HCT116 (cell line): ENCODE results near the gene PGLYRP3. TPM values are rescaled to one million over a fixed set of nuclear protein-coding genes. Genes with fewer than 3 reads are reported as not detected.

ENCODE experiments used
- ATAC-seq: fragments of 200-7000 bp; cut with Tn5 transposase; 2 replicates; pipeline ENCODE4 v1.9.1; 2020; ENCODE audit warnings: mild to moderate bottlenecking, moderate library complexity
- BruUV-seq: library from RNA; stranded (reverse); fragments of 400-500 nt; replicated peaks from 2 replicates; lab custom pipeline; 2021; lab: Mats Ljungman, UMichigan
- CTCF ChIA-PET: fragments of 300-600 bp; sonication (Branson Sonifier 250); formaldehyde crosslinking; loops from one replicate; lab custom pipeline; 2021; ENCODE audit warnings: antibody characterized with exemption; lab: Charles Lee
- POLR2A ChIA-PET: fragments of 300-600, 350-600 bp; sonication (Branson Sonifier 250); formaldehyde crosslinking; loops from one replicate; lab custom pipeline; 2021; ENCODE audit warnings: antibody characterized with exemption; lab: Charles Lee
- RAD21 ChIA-PET, 2 experiments: fragments of 300-600 bp; sonication (Branson Sonifier 250); formaldehyde crosslinking; loops; one replicate each; lab custom pipeline; 2023; ENCODE audit warnings: low total read pairs in 2 of 2; ENCODE audit not compliant: uncharacterized antibody in 2 of 2, unreplicated experiment in 2 of 2, low non-redundant PET in 1 of 2; lab: Charles Lee
- DNase-seq: peaks from one replicate; pipeline ENCODE4 v3.0.0-alpha.2; 2010; ENCODE audit warnings: low read depth, low spot score
- H2AFZ ChIP-seq: fragments of 200-600 bp; shearing (Covaris generic), sonication (generic); 2 replicates; pipeline ENCODE4 v1.6.1; 2017; ENCODE audit warnings: low read depth, mixed run types, mixed read lengths, antibody characterized with exemption, low read length; ENCODE audit not compliant: poor library complexity, severe bottlenecking
- H3K27ac ChIP-seq: 2 replicates; pipeline ENCODE4 v1.5.1; 2012; ENCODE audit warnings: low read depth, low read length
- H3K27me3 ChIP-seq: fragments of 200-600 bp; sonication (generic); 2 replicates; pipeline ENCODE4 v1.6.1; 2016; ENCODE audit warnings: mixed run types, low read length, mixed read lengths; ENCODE audit not compliant: insufficient read depth
- H3K36me3 ChIP-seq, 2 experiments: fragments of 200-500 bp in 1 of 2; fragments of 200-600 bp in 1 of 2; sonication (Bioruptor generic) in 1 of 2; sonication (generic) in 1 of 2; 2 replicates each; pipeline versions ENCODE4 v1.5.1 to v1.6.1; 2014 to 2016; ENCODE audit warnings: low read length in 2 of 2, inconsistent platforms in 1 of 2, mixed read lengths in 1 of 2, mixed run types in 1 of 2; ENCODE audit not compliant: insufficient read depth in 2 of 2, control insufficient read depth in 1 of 2
- H3K4me1 ChIP-seq, 2 experiments: fragments of 200-600 bp in 1 of 2; sonication (generic) in 1 of 2; 2 replicates each; pipeline versions ENCODE4 v1.5.1 to v1.6.1; 2012 to 2017; ENCODE audit warnings: low read length in 2 of 2, inconsistent platforms in 1 of 2, mild to moderate bottlenecking in 1 of 2, mixed read lengths in 1 of 2, mixed run types in 1 of 2, moderate library complexity in 1 of 2; ENCODE audit not compliant: insufficient read depth in 2 of 2, control insufficient read depth in 1 of 2
- H3K4me2 ChIP-seq: fragments of 200-600 bp; sonication (generic); 2 replicates; pipeline ENCODE4 v1.6.1; 2017; ENCODE audit warnings: mixed run types, low read length, mixed read lengths
- H3K4me3 ChIP-seq, 2 experiments: fragments of 200-600 bp in 1 of 2; sonication (generic) in 1 of 2; replicated peaks in 1 of 2; 2 replicates each; pipeline ENCODE4 v1.5.1; 2011 to 2016; ENCODE audit warnings: low read length in 2 of 2, control low read depth in 1 of 2, low read depth in 1 of 2, mild to moderate bottlenecking in 1 of 2, mixed read lengths in 1 of 2, mixed run types in 1 of 2
- H3K79me2 ChIP-seq: fragments of 200-600 bp; sonication (generic); 2 replicates; pipeline ENCODE4 v1.6.1; 2017; ENCODE audit warnings: mild to moderate bottlenecking, mixed run types, low read length, moderate library complexity, mixed read lengths; ENCODE audit not compliant: insufficient read depth
- H3K9ac ChIP-seq: fragments of 200-600 bp; sonication (generic); 2 replicates; pipeline ENCODE4 v1.6.1; 2016; ENCODE audit warnings: low read length, mixed read lengths
- H3K9me2 ChIP-seq: fragments of 200-600 bp; sonication (generic), shearing (Covaris generic); 2 replicates; pipeline ENCODE4 v1.6.1; 2017; ENCODE audit warnings: mixed run types, mild to moderate bottlenecking, moderate library complexity; ENCODE audit not compliant: insufficient read depth
- H3K9me3 ChIP-seq, 2 experiments: fragments of 200-500 bp in 1 of 2; fragments of 200-600 bp in 1 of 2; sonication (Bioruptor generic) in 1 of 2; sonication (generic) in 1 of 2; 2 replicates each; pipeline ENCODE4 v1.6.1; 2014 to 2017; ENCODE audit warnings: low read length in 2 of 2, mixed read lengths in 2 of 2, inconsistent platforms in 1 of 2, low read depth in 1 of 2, mild to moderate bottlenecking in 1 of 2, mixed run types in 1 of 2, moderate library complexity in 1 of 2; ENCODE audit not compliant: control insufficient read depth in 1 of 2, insufficient read depth in 1 of 2
- H4K20me1 ChIP-seq: fragments of 200-600 bp; sonication (generic), shearing (Covaris generic); 2 replicates; pipeline ENCODE4 v1.6.1; 2017; ENCODE audit warnings: mixed run types, mild to moderate bottlenecking, moderate library complexity; ENCODE audit not compliant: insufficient read depth
- CEBPB ChIP-seq: IDR thresholded peaks from 2 replicates; pipeline ENCODE4 v1.6.1; 2012; ENCODE audit warnings: low read depth
- ELF1 ChIP-seq: IDR thresholded peaks from 2 replicates; pipeline ENCODE4 v1.6.1; 2012; ENCODE audit warnings: low read depth, borderline replicate concordance
- EZH2 ChIP-seq: fragments of 200-600 bp; sonication (generic); IDR thresholded peaks from 2 replicates; pipeline ENCODE4 v1.6.1; 2017; ENCODE audit warnings: antibody characterized with exemption, mixed run types
- EZH2phosphoT487 ChIP-seq: fragments of 200-600 bp; IDR thresholded peaks from 2 replicates; pipeline ENCODE4 v1.6.1; 2018; ENCODE audit warnings: antibody characterized with exemption, borderline replicate concordance
- FOSL1 ChIP-seq: IDR thresholded peaks from 2 replicates; pipeline ENCODE4 v1.6.1; 2012; ENCODE audit warnings: low read depth
- POLR2A ChIP-seq: IDR thresholded peaks from 2 replicates; pipeline ENCODE4 v1.7.0; 2011; ENCODE audit warnings: borderline replicate concordance; ENCODE audit not compliant: insufficient read depth, insufficient read length; ENCODE audit errors: extremely low read depth
- POLR2AphosphoS5 ChIP-seq: IDR thresholded peaks from 2 replicates; pipeline ENCODE4 v1.6.1; 2011; ENCODE audit warnings: mild to moderate bottlenecking, low read depth, low read length, moderate library complexity
- RAD21 ChIP-seq: IDR thresholded peaks from 2 replicates; pipeline ENCODE4 v1.6.1; 2012; ENCODE audit warnings: low read depth, mild to moderate bottlenecking
- SIN3A ChIP-seq: IDR thresholded peaks from 2 replicates; pipeline ENCODE4 v1.6.1; 2012; ENCODE audit warnings: low read depth
- SRF ChIP-seq: IDR thresholded peaks from 2 replicates; pipeline ENCODE4 v1.6.1; 2012; ENCODE audit warnings: low read depth
- TCF7L2 ChIP-seq: IDR thresholded peaks from 2 replicates; pipeline ENCODE4 v1.7.0; 2011; ENCODE audit warnings: borderline replicate concordance, inconsistent platforms; ENCODE audit not compliant: insufficient read depth, insufficient read length; ENCODE audit errors: extremely low read depth
- YY1 ChIP-seq: IDR thresholded peaks from 2 replicates; pipeline ENCODE4 v1.6.1; 2011; ENCODE audit warnings: low read length, low read depth, moderate library complexity, mild to moderate bottlenecking; ENCODE audit not compliant: insufficient replicate concordance; ENCODE audit errors: extremely low read depth
- ZNF274 ChIP-seq: fragments of 200-500 bp; sonication (Bioruptor generic); IDR thresholded peaks from 2 replicates; pipeline ENCODE4 v1.6.1; 2014; ENCODE audit warnings: mild to moderate bottlenecking, low read depth, low read length, inconsistent platforms
- intact Hi-C: fragments of 100-400 bp; cut with micrococcal nuclease; formaldehyde crosslinking; loops from 2 replicates; pipeline ENCODE4 v1.10.0; 2022
- total RNA-seq: library from RNA; stranded (reverse); gene quantifications from one replicate; pipeline ENCODE4 v1.2.1, GENCODE V29; 2021; ENCODE audit not compliant: unreplicated experiment
- TF ChIP-seq, protein P1 (sequence below): IDR thresholded peaks from 2 replicates; pipeline ENCODE4 v1.6.1; 2011; ENCODE audit warnings: mild to moderate bottlenecking, low read length, moderate library complexity; ENCODE audit not compliant: insufficient replicate concordance; ENCODE audit errors: extremely low read depth
- TF ChIP-seq, protein P2 (sequence below), 3 experiments: fragments of 200-600 bp in 1 of 3; sonication (generic) in 1 of 3; IDR thresholded peaks in 2 of 3; conservative IDR thresholded peaks in 1 of 3; 2 replicates each; pipeline ENCODE4 v1.5.1; 2012 to 2017; ENCODE audit warnings: low read depth in 2 of 3, low read length in 2 of 3, antibody characterized with exemption in 1 of 3, borderline replicate concordance in 1 of 3, control low read depth in 1 of 3, mild to moderate bottlenecking in 1 of 3, mixed read lengths in 1 of 3, mixed run types in 1 of 3, moderate library complexity in 1 of 3; ENCODE audit not compliant: insufficient read depth in 1 of 3
- TF ChIP-seq, protein P3 (sequence below): IDR thresholded peaks from 2 replicates; pipeline ENCODE4 v1.6.1; 2012

PGLYRP3 gene
- total RNA-seq, 1 experiment from 2014 or later, result not detected

DNA sequence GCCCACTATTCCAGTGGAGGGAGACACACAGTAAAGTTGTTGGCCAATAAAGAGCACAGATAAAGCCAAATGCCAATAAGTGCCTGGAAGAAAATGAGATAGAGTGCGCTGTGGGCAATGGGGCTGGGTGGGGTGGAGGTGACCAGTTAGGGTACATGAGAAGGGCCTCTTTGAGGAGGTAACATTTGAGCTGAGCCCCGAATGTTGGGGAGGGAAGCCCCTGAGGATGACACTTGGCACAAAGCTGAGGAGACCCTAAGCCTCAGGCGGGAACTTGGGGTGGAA lies 45.9 kb upstream of the PGLYRP3 start:
- CTCF ChIA-PET, result interaction anchor here (1.1 kb wide), 1 partner anchor 136 kb away, joined by 5 read pairs; no protein-coding TSS in a partner anchor
- Histone ChIP-seq H3K4me1 (no peaks in the 10 kb centered on the region; a peak in 1 of 4 replicates), H3K27me3 (peaks cover 7% of the 10 kb centered on the region), H3K9me2 (no peaks in the 10 kb centered on the region), H3K9ac (no peak overlapping the region), H3K9me3 (no peaks in the 10 kb centered on the region), H3K36me3 (no peaks in the 10 kb centered on the region), H3K27ac (no peak overlapping the region), H3K4me2 (no peak overlapping the region), H3K4me3 (no peak overlapping the region), H4K20me1 (no peaks in the 10 kb centered on the region), H2AFZ (no peak overlapping the region), H3K79me2 (no peaks in the 10 kb centered on the region)
- no TSS peak for BruUV-seq
- DNase-seq (no peak), ATAC-seq (no peak)
- intact Hi-C loops, result no loop called here
- TF ChIP-seq ZNF274 (no peak), EZH2phosphoT487 (no peak)
- POLR2A ChIA-PET, result no interaction called here
- RAD21 ChIA-PET, result no interaction called here

GRCh38 chr1:153357853-153358690 lies 45.3 kb upstream of the PGLYRP3 start, which contains the start of gene S100A9:
TSS of gene S100A9 (plus strand) at chr1:153357854. CDS start at chr1:153358284, 430 bp downstream.
- no peak for DNase-seq
- CTCF ChIA-PET, result interaction anchor here (0.9 kb wide), 2 partner anchors 108 to 137 kb away, joined by 3 read pairs; no protein-coding TSS in a partner anchor
- ATAC-seq, result no peak
- H2AFZ ChIP-seq, result no peak within 1 kb of the TSS
- H3K4me2 ChIP-seq, result no peak within 1 kb of the TSS
- TF ChIP-seq ZNF274 (no peak), ELF1 (no peak), EZH2 (no peak), POLR2A (no peak), POLR2AphosphoS5 (no peak), TCF7L2 (no peak), FOSL1 (no peak), SRF (no peak), YY1 (no peak), RAD21 (no peak), EZH2phosphoT487 (no peak), CEBPB (no peak), SIN3A (no peak)
- TF ChIP-seq, protein P1, sequence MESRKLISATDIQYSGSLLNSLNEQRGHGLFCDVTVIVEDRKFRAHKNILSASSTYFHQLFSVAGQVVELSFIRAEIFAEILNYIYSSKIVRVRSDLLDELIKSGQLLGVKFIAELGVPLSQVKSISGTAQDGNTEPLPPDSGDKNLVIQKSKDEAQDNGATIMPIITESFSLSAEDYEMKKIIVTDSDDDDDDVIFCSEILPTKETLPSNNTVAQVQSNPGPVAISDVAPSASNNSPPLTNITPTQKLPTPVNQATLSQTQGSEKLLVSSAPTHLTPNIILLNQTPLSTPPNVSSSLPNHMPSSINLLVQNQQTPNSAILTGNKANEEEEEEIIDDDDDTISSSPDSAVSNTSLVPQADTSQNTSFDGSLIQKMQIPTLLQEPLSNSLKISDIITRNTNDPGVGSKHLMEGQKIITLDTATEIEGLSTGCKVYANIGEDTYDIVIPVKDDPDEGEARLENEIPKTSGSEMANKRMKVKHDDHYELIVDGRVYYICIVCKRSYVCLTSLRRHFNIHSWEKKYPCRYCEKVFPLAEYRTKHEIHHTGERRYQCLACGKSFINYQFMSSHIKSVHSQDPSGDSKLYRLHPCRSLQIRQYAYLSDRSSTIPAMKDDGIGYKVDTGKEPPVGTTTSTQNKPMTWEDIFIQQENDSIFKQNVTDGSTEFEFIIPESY, result no peak
- TF ChIP-seq, protein P2, sequence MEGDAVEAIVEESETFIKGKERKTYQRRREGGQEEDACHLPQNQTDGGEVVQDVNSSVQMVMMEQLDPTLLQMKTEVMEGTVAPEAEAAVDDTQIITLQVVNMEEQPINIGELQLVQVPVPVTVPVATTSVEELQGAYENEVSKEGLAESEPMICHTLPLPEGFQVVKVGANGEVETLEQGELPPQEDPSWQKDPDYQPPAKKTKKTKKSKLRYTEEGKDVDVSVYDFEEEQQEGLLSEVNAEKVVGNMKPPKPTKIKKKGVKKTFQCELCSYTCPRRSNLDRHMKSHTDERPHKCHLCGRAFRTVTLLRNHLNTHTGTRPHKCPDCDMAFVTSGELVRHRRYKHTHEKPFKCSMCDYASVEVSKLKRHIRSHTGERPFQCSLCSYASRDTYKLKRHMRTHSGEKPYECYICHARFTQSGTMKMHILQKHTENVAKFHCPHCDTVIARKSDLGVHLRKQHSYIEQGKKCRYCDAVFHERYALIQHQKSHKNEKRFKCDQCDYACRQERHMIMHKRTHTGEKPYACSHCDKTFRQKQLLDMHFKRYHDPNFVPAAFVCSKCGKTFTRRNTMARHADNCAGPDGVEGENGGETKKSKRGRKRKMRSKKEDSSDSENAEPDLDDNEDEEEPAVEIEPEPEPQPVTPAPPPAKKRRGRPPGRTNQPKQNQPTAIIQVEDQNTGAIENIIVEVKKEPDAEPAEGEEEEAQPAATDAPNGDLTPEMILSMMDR (IDR thresholded peaks at IDR 0.05 in 2 of 3, conservative IDR thresholded peaks at IDR 0.05 in 1 of 3; ENCODE audit: borderline replicate concordance in 1 of 3, insufficient read depth in 1 of 3, low read depth in 2 of 3, low read length in 2 of 3), result no peak
- TF ChIP-seq, protein P3, sequence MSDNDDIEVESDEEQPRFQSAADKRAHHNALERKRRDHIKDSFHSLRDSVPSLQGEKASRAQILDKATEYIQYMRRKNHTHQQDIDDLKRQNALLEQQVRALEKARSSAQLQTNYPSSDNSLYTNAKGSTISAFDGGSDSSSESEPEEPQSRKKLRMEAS, result no peak
- TF ChIP-seq, all 23 proteins: peak for 0
- Histone ChIP-seq H3K27me3 (peaks cover 2% of the 10 kb centered on the region; the same call in 1 of the 2 replicates), H3K79me2 (no peaks in the 10 kb centered on the region), H3K36me3 (no peaks in the 10 kb centered on the region), H3K9ac (no peak within 1 kb of the TSS), H3K27ac (no peak within 1 kb of the TSS), H3K9me3 (no peaks in the 10 kb centered on the region), H3K4me3 (no peak within 1 kb of the TSS), H3K9me2 (no peaks in the 10 kb centered on the region), H4K20me1 (no peaks in the 10 kb centered on the region), H3K4me1 (no peaks in the 10 kb centered on the region; a peak in 1 of 4 replicates)
- RAD21 ChIA-PET, result no interaction called here
- BruUV-seq, result no TSS peak
- POLR2A ChIA-PET, result no interaction called here
- intact Hi-C loops, result no loop called here
